Neutrophil (primary cell): ENCODE data around the gene ACYP2.

Source experiments
- H3K27ac ChIP-seq: fragments of 200-600 bp; sonication (generic); 2 replicates; pipeline ENCODE4 v1.5.1; 2016; ENCODE audit warnings: mild to moderate bottlenecking, moderate library complexity
- H3K27me3 ChIP-seq: fragments of 200-600 bp; sonication (generic); 2 replicates; pipeline ENCODE4 v1.6.0; 2016; ENCODE audit warnings: mild to moderate bottlenecking
- H3K36me3 ChIP-seq: fragments of 200-600 bp; sonication (generic); 2 replicates; pipeline ENCODE4 v1.5.1; 2017
- H3K4me1 ChIP-seq, 2 experiments: fragments of 200-600 bp in 1 of 2; sonication (generic) in 1 of 2; 1 replicate in 1 of 2; 2 replicates in 1 of 2; pipeline versions ENCODE4 v1.5.1 to v1.6.1; 2013 to 2016; ENCODE audit warnings: low read depth in 1 of 2, low read length in 1 of 2, mild to moderate bottlenecking in 1 of 2, moderate library complexity in 1 of 2; ENCODE audit not compliant: control insufficient read depth in 1 of 2, insufficient read depth in 1 of 2
- H3K4me3 ChIP-seq, 2 experiments: fragments of 200-600 bp in 1 of 2; sonication (generic) in 1 of 2; 1 replicate in 1 of 2; 2 replicates in 1 of 2; pipeline ENCODE4 v1.5.1; 2013 to 2016; ENCODE audit warnings: low read depth in 1 of 2, low read length in 1 of 2, mild to moderate bottlenecking in 1 of 2, moderate library complexity in 1 of 2
- H3K9me3 ChIP-seq: fragments of 200-600 bp; sonication (generic); 2 replicates; pipeline ENCODE4 v1.5.1; 2016
- CTCF ChIP-seq: fragments of 200-600 bp; sonication (generic); IDR thresholded peaks from 2 replicates; pipeline ENCODE4 v1.5.1; 2016; ENCODE audit warnings: antibody characterized with exemption

The ACYP2 gene

GRCh38 chr2:54325148-54325547, 209.7 kb downstream of the ACYP2 start:
- peaks cover 15% of the 10 kb centered on the region for H3K27me3 ChIP-seq
- no peak for TF ChIP-seq CTCF

GRCh38 chr2:54329482-54330161, 214.2 kb downstream of the ACYP2 start:
- TF ChIP-seq CTCF = no peak
- Histone ChIP-seq H3K27ac (no peak overlapping the region), H3K4me3 (no peak overlapping the region)

More at GRCh38 chr2:54325148-54325547, 209.7 kb downstream of the ACYP2 start:
- no peaks in the 10 kb centered on the region for H3K9me3 ChIP-seq
- no peaks in the 10 kb centered on the region for H3K36me3 ChIP-seq
- H3K4me3 ChIP-seq = no peak overlapping the region
- H3K27ac ChIP-seq = no peak overlapping the region
- peaks cover 2 to 3% of the 10 kb centered on the region in 2 experiments for H3K4me1 ChIP-seq

GRCh38 chr2:54330162-54330925, 214.9 kb downstream of the ACYP2 start:
- no peaks in the 10 kb centered on the region for H3K9me3 ChIP-seq
- no peak overlapping the region for H3K27ac ChIP-seq
- peaks cover 9 to 10% of the 10 kb centered on the region in 2 experiments for H3K4me1 ChIP-seq
- H3K4me3 ChIP-seq = peak overlapping the region; percentile 41 to 44
- H3K36me3 ChIP-seq = no peaks in the 10 kb centered on the region
- TF ChIP-seq CTCF = no peak
- H3K27me3 ChIP-seq = peaks cover 50% of the 10 kb centered on the region

More at GRCh38 chr2:54329482-54330161, 214.2 kb downstream of the ACYP2 start:
- Histone ChIP-seq H3K4me1 (peaks cover 9 to 10% of the 10 kb centered on the region in 2 experiments), H3K36me3 (no peaks in the 10 kb centered on the region), H3K9me3 (no peaks in the 10 kb centered on the region), H3K27me3 (peaks cover 50% of the 10 kb centered on the region)

- Histone ChIP-seq H3K27me3 (peaks cover 50% of the 10 kb centered on the region), H3K4me3 (peak overlapping the region; percentile 41 to 44), H3K4me1 (peaks cover 9 to 10% of the 10 kb centered on the region in 2 experiments), H3K9me3 (no peaks in the 10 kb centered on the region), H3K36me3 (no peaks in the 10 kb centered on the region), H3K27ac (no peak overlapping the region)
- no peak for TF ChIP-seq CTCF
These were observed 215.8 kb downstream of the ACYP2 start for GRCh38 chr2:54330926-54331835.

GRCh38 chr2:54332386-54332785, 217.0 kb downstream of the ACYP2 start:
- no peak overlapping the region for H3K27ac ChIP-seq
- H3K36me3 ChIP-seq = no peaks in the 10 kb centered on the region
- peaks cover 9 to 10% of the 10 kb centered on the region in 2 experiments for H3K4me1 ChIP-seq
- H3K27me3 ChIP-seq = peaks cover 50% of the 10 kb centered on the region
- no peak overlapping the region for H3K4me3 ChIP-seq
- no peaks in the 10 kb centered on the region for H3K9me3 ChIP-seq
- no peak for TF ChIP-seq CTCF
